GM18526 (cell line): Measurements from ENCODE around the gene RNF220.

Source experiments
- POLR2A ChIP-seq: IDR thresholded peaks from 3 replicates; pipeline ENCODE4 v1.6.1; 2011; ENCODE audit not compliant: insufficient read length; ENCODE audit errors: extremely low read depth

Gene RNF220

DNA sequence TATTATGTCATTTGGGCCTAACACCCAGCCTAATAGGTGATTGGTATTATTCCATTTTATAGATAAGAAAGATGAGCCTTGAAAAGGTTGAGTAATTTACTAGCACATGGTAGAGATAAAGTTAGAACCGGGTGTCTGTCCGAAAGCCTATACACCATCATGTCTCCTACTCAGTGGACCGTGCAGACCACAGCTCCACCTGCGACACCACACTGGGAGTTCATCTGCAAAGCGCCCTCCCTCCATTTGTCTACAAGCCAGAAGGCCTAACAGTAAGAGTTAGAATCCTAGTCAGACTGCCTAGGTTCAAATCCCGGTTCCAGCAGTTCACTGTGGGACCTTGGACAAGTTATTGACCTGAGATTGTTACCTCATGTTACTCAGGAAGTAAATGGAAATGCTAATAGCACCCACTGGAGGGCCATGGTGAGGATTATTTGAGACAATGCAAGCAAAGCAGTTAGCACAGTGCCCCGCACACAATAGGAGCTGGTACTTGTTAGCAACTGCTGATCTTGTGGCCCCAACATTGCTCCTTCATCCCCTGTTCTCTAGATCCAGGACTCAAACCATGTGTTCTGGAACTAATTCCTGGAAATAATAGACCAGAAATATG, 289.9 kb downstream of the RNF220 start:
- no peak for TF ChIP-seq POLR2A

DNA sequence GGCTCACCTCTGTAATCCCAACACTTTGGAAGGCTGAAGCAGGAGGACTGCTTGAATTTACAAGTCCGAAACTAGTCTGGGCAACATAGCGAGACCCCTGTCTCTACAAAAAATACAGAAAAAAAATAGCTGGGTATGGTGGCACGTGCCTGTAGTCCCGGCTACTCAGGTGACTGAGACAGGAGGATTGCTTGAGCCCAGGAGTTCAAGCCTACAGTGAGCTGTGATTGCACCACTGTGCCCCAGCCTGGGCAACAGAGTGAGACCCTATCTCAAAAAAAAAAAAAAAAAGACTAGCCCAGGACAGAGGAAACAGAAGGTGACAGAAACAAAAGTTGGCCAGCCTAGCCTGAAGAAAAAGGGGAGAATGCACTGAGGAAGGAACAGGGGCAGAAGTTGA, 290.6 kb downstream of the RNF220 start:
- TF ChIP-seq POLR2A, result no peak

DNA sequence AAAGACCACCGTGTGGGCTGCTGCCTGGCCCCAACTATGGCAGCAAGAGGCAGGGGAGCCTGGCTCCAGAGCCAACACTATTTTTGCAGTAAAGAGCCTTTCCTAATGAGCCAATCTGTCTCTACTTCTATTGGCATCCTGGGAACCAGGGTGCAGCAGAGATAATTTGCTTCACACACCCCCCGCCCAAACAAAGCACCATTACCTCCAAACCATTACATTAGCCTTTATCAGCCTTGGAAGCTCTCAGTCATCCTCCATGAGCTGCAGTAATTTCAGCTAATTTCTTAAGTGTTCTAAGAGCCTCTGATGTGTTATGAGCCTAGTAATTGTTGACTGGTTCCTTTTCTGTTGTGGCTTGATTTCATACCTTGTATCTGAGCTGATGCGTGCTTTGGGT, 291.0 kb downstream of the RNF220 start:
- TF ChIP-seq POLR2A, result no peak

DNA sequence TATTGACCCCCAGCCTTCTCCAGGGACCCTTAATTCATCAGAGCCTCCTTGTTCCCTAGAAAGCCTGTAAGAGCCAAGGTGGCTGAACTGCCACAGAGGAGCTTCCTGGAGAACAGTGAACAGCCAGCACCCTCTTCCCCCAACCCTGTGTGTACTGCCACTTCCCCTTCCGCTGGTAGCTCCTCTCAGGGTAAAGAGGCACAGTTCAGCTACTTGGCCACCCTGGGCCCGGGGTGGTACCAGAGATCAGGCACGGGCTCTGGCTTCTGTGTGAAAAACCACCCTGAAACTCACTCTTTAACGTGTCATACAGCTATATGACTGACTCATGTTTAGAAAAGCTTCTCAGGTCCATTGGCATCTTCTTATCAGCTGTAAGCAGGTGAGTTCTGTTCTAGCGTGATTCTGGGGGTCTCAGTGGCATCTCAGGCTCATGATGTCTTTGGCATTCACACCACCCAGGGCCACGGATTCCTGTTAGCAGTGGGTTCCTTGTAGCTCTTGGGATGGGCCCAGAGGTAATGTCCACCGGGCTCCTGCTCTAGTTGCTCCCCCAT, 291.8 kb downstream of the RNF220 start:
- TF ChIP-seq POLR2A, result no peak

DNA sequence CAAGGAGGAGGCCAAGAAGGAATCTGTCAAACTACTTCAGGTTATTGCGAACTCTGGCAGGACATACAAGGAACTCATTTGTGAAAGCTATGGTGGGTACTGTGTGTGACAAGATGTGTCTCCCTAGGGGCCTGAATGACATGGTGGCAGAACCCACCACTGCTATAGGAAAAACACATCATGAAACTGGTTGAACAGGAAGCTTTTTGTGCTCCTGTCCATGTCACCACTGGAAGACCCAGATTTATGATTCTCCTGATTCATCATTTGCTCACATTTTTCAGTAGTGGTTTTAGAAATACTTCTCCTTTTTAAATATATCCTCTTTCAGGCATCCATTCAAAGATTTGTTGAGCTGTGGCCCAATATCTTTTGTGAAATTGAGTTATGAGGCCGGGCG, 293.1 kb downstream of the RNF220 start:
- TF ChIP-seq POLR2A, result no peak

DNA sequence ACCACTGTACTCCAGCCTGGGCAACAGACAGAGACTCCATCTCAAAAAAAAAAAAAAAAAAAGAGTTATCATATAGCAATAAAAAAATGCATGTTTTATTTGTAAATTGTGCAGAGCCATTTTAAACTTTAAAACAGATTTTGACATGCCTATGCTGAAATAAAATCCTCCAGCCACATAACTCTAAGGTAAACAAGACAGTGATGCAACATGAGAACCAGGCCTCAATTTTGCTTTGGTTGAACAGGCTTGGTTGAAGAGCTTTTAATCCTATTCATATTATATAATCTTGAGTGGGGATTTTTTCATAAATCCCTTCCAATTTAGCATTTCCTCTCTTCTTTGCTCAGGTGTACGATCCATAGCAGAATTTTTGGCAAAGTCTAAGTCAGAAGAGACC, 295.5 kb downstream of the RNF220 start:
- no peak for TF ChIP-seq POLR2A

DNA sequence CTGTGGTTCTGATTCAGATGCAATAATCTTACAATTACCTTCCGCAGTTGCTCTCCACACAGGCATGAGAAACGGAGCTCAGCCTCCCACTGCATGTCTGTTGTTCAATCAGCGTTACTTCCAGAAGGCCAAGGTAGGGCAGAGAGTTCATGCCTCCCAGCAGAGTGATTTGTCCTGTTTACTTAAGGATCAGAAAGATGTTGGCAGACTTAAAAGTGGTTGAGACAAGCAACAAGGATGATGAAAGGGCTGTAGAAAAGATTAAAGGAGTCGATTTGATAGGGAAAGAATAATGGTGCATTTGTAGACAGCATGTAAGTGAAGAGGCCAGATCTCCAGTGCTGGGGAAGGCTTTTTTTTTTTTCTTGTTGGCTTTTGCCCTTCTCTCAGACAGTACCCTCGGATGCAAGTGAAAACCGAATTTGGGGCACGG, 296.1 kb downstream of the RNF220 start:
- TF ChIP-seq POLR2A, result no peak
